Measurements from ENCODE around the gene DND1. TPM values are rescaled to one million over a fixed set of nuclear protein-coding genes. Genes with fewer than 3 reads are reported as not detected.
A peak's percentile ranks its signal among the peaks of the same experiment; 100 is the strongest.
"Not testable (repeated sequence)": the region's sequence is repeated elsewhere in the genome, so short reads cannot be mapped to it uniquely, and the experiment has no call there.

Gene DND1
- polyA plus RNA-seq, 1 donor = not detected

- no peak for DNase-seq
Measured at GRCh38 chr5:140672455-140673186, 755 bp downstream of the DND1 start.

GRCh38 chr5:140671472-140672125, 1.8 kb downstream of the DND1 start:
- DNase-seq = no peak

- not testable (repeated sequence) for DNase-seq
Measured at GRCh38 chr5:140671035-140671434, 2.3 kb downstream of the DND1 start.

DNA sequence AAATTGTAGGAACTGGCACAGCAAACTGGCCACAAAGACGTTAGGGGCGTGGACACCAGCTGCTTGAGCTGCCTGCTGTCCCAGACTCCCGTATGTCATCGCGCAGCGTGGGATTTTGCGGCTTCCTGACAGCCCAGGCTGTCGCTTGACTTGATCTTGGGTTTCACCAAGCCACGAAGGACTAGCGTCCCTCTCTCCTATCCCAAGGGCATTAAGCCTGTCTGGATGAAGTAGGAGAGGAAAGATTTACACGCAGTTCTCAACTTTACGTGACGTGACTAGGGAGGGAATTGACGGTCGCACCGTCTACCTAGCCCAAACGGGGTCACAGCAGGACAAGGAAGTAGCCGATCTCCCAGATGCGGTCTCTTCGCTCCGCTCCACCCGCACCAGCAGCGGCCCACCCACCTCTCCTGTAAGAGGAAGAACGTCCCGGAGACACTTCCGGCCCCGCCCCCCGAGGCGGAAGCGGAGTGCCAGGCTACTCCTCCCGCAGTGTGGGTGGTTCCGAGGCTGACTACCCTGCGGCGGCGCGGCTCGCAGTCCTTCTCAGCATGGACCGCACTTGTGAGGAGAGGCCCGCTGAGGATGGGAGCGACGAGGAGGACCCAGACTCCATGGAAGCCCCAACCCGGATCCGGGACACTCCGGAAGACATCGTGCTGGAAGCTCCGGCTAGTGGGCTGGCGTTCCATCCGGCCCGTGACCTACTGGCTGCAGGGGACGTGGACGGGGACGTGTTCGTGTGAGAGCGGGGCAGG, 8.8 kb downstream of the DND1 start, which contains the start of gene WDR55:
TSS of gene WDR55 (plus strand) at position 546 of the 761 bp plus-strand sequence. CDS start at position 555, 9 bp downstream.
- DNase-seq = peak; percentile 94

DNA sequence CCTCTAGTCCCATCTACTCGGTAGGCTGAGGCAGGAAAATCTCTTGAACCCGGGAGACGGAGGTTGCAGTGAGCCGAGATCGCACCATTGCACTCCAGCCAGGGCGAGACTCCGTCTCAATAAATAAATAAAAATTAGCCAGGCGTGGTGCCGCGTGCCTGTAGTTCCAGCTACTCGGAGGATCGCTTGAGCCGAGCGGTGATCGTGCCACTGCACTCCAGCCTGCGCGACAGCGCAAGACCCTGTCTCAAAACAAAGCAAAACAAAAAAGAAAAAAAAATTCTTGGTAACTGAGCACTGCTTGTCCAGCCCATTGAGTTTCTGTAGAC, 9.4 kb downstream of the DND1 start:
- no peak for DNase-seq

DNA sequence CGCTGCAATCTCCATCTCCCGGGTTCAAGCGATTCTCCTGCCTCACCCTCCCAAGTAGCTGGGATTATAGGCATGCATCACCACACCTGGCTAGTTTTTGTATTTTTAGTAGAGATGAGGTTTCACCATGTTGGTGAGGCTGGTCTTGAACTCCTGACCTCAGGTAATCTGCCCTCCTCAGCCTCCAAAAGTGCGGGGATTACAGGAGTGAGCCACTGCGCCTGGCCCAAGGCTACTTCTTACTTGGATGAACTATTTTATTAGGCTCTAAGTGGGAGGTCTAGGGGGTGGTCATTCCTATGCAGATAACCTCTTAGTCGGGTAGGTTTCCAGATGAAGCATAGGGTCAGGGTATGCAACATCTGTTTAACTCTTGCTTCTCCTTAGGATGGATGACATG, 13.0 kb downstream of the DND1 start:
- not testable (repeated sequence) for DNase-seq

- DNase-seq = no peak
Measured at GRCh38 chr5:140658870-140659269, 14.5 kb downstream of the DND1 start.

DNA sequence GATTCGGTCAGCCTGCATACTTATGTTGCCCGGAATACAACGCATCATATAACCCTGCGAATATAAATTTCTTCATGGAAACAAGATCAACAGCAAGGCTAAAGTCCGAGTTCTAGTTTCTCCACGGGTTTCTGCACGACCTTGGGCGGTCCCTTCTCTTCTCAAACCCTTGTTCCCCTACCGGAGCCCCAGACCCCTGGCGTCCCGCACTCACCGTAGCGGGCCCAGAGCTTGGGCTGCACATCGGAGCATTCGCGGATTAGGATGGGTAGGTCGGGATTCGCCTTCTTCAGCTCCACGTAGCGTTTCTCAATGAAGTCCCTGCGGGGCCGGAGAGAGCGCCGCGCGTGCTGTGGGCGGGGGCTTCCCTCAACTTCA, 26.3 kb downstream of the DND1 start:
- no peak for DNase-seq

DNA sequence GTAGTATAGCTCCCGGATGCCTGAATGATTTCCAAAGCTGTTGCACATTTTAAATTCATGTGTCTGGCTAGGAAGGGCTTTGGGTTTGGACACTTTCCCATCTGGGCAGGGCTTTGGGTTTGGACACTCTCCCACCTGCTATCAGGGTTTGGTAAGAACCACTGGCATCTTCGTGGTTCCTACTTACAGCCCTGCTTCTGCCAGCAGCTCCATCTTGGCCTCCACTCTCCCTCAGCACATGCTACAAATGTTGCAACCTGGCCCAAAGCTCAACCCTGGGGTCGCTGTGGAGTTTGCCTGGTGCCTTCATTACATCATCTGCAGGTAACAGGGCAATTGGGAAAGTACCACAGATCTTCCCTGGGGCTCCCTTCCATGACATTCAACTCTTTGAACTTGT, 30.7 kb downstream of the DND1 start:
- no peak for DNase-seq

- no peak for DNase-seq
Measured at GRCh38 chr5:140641716-140642115, 31.7 kb downstream of the DND1 start.

DNA sequence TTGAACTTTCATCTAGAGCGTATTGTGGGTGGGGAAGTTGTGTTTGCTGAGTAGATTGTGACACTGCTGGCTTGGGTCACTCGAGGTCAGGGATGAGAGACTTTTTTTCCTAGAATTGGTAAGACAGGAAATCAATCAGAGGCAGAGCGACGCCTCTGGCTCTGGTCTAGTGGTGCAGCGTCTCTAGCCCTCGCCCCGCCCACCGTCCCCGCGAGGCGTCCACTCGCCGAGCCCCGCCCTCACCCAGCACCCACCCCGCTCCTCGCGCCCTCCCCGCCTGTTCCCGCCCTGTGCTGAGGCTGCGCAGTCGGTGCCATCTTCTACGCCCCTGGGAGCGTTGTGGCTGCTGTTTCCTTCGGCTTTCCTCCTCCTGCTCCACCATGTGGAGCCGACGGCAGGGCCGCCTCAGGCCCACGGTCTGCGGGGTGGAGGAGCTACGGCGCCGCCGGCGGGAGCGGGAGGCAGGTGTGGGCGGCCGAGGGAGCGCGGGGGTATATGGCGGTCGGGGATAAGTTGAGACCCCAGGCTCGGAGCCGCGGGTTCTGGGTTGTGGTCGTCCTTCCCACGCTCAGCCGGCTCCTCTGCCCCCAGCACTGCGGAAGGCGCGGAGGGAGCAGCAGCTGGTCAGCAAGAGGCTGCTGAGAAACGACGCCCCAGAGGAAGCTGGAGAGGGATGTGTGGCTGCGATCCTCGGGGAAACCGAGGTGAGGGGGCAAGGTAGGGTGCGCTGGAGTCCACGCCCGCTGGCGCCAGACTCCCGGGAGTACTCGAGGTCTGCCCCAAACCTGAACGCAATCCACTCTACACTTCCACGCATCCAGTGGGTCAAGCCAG, 34.0 kb downstream of the DND1 start, which contains the start of gene TMCO6:
TSS of gene TMCO6 (plus strand) at position 304 of the 834 bp plus-strand sequence. CDS start at position 381, 77 bp downstream.
- DNase-seq = peak; percentile 93

DNA sequence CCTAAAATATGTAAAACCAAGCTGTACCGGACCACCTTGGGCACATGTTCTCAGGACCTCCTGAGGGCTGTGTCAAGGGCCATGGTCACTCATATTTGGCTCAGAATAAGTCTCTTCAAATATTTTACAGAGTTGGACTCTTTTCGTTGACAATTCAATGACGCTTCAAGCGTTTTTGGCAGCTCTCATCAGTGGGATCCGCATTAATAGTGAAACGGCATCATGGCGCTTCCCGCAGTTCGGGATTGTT, 34.6 kb downstream of the DND1 start:
- not testable (repeated sequence) for DNase-seq

DNA sequence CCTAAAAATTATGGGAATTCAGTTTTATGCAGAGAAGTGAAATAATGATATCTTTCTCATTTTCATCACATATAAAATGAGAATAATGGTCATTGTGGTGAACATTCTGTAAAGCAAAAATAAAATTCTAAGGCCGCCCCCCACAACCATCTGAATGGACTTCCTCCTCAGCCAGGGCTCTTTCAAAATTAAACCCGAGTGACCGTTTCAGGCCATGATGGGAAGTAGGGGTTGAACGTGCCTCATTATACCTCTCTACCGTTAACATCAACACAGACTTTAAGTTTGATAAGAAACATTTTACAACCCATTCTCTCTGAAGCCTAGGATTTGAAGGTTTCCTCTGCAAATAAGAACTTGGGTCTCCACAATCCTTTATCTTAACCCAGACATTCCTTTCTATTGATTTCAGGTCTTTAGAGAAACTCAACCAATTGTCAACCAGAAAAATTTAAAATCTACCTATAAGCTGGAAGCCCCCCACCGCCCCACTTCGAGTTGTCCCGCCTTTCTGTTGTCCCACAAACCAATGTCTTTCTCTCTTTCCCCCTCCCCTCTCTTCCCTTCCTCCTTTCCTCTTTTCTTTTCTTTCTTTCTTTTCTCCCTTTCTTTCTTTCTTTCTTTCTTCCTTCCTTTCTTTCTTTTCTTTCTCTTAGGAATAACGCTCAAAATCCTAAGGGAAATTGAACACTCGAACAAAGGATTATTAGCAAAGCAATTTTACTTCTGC, 35.8 kb downstream of the DND1 start:
- no peak for DNase-seq

- no peak for DNase-seq
Measured at GRCh38 chr5:140635291-140636257, 37.8 kb downstream of the DND1 start.

DNA sequence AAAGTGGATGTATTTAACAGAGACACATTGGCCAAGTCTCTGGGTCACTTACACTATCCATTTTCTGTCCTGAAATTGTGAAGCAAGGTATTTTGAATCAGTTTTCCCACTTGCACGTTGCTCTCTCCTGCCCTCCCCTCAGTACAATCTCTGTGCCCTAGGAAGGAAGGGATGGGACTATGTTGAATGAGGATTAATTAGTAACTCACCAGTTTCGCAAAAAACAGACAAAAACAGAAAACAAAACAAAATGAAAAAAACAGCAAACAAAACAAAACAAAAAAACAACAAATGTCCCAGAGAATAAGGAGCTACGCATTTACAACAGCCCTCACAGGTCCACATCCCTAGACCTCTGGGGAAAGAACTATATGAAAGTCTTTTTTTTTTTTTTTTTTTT, 39.3 kb downstream of the DND1 start:
- no peak for DNase-seq

- no peak for DNase-seq
Measured at GRCh38 chr5:140633501-140633900, 39.9 kb downstream of the DND1 start.

- DNase-seq = peak; percentile 34
Measured at GRCh38 chr5:140633021-140633471, 40.3 kb downstream of the DND1 start, which contains the start of gene CD14. Gene CD14, minus strand, starts transcription at chr5:140633175. Its CDS starts 104 bp downstream, at chr5:140633071.

DNA sequence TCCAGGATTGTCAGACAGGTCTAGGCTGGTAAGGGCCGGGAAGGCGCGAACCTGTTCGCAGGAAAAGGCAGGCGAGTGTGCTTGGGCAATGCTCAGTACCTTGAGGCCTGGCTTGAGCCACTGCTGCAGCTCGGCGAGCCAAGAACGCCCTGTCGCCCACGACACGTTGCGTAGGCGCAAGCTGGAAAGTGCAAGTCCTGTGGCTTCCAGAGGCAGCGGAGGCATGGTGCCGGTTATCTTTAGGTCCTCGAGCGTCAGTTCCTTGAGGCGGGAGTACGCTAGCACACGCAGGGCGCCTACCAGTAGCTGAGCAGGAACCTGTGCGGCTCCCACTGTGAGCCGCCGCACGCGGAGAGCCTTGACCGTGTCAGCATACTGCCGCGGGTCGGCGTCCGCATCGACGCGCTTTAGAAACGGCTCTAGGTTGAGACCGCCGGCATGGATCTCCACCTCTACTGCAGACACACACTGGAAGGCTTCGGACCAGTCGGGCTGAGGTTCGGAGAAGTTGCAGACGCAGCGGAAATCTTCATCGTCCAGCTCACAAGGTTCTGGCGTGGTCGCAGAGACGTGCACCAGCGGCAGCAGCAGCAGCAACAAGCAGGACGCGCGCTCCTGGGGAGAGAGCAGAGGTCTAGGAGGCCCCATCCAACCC, 40.9 kb downstream of the DND1 start:
- peak; percentile 54 for DNase-seq

- DNase-seq = no peak
Measured at GRCh38 chr5:140631831-140632365, 41.5 kb downstream of the DND1 start.

DNA sequence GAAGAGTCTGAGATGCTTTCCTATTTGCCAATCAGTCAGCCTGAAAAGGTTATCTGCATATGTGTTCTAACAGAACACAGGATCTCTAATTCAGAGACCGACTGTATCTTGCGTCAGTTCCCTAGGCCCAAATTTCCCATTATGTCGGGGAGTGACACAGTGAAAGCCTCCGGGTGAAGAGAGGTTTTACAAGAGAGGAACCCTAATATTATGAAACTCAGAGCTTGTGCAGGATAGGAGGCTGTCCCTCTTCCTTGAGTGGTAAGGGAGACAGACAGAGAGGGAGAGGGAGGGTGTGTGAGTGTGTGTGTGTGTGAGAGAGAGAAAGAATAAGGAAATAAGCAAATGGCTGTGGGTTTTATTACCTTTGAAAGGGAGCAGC, 42.3 kb downstream of the DND1 start:
- DNase-seq = no peak
